Activated CD4-positive, alpha-beta T cell treated with anti-CD3 and anti-CD28 coated beads for 24 hours (primary cell): ENCODE data around the gene FCRL6.

Experiments used
- DNase-seq, 2 donors: peaks; one replicate each; pipeline ENCODE4 v3.0.0-alpha.2; 2020; ENCODE audit warnings: low read depth in 2 of 2

FCRL6 gene

GRCh38 chr1:159835356-159835755 lies 33.2 kb downstream of the FCRL6 start:
- DNase-seq, result no peak

GRCh38 chr1:159835862-159836525 lies 33.8 kb downstream of the FCRL6 start:
- no peak for DNase-seq

GRCh38 chr1:159838715-159839114 lies 36.6 kb downstream of the FCRL6 start:
- DNase-seq, result no peak

GRCh38 chr1:159839116-159839849 lies 37.1 kb downstream of the FCRL6 start:
- no peak for DNase-seq

GRCh38 chr1:159841749-159842148 lies 39.6 kb downstream of the FCRL6 start:
- no peak for DNase-seq

GRCh38 chr1:159843459-159843858 lies 41.3 kb downstream of the FCRL6 start:
- DNase-seq, result no peak

GRCh38 chr1:159845751-159846629 lies 43.8 kb downstream of the FCRL6 start:
- no peak for DNase-seq

GRCh38 chr1:159847231-159847630 lies 45.1 kb downstream of the FCRL6 start:
- DNase-seq, result no peak

- no peak for DNase-seq
Observed at GRCh38 chr1:159848326-159848725, 46.2 kb downstream of the FCRL6 start.

GRCh38 chr1:159849626-159850366 lies 47.6 kb downstream of the FCRL6 start:
- DNase-seq, result no peak

- no peak for DNase-seq
Observed at GRCh38 chr1:159851407-159851806, 49.2 kb downstream of the FCRL6 start.

- DNase-seq, result no peak
Observed at GRCh38 chr1:159853417-159854115, 51.4 kb downstream of the FCRL6 start.

GRCh38 chr1:159854116-159854692 lies 52.0 kb downstream of the FCRL6 start:
- DNase-seq, result peak in 1 of 2 donors; percentile 19

- peak; percentile 57 to 63 for DNase-seq
Observed at GRCh38 chr1:159854693-159855192, 52.6 kb downstream of the FCRL6 start.

GRCh38 chr1:159855709-159856108 lies 53.5 kb downstream of the FCRL6 start:
- DNase-seq, result no peak

- DNase-seq, result no peak
Observed at GRCh38 chr1:159856576-159856975, 54.4 kb downstream of the FCRL6 start.

GRCh38 chr1:159857889-159858288 lies 55.7 kb downstream of the FCRL6 start:
- DNase-seq, result no peak

GRCh38 chr1:159859767-159860322 lies 57.7 kb downstream of the FCRL6 start:
- no peak for DNase-seq

GRCh38 chr1:159860456-159860855 lies 58.3 kb downstream of the FCRL6 start:
- DNase-seq, result no peak

GRCh38 chr1:159861218-159861617 lies 59.1 kb downstream of the FCRL6 start:
- DNase-seq, result no peak
